GM19455 (cell line): ENCODE measurements around the gene SNX1.
A peak's percentile ranks its signal among the peaks of the same experiment; 100 is the strongest.
"Not testable (repeated sequence)": the region's sequence is repeated elsewhere in the genome, so short reads cannot be mapped to it uniquely, and the experiment has no call there.

Experiments
- ATAC-seq: cut with Tn5 transposase; IDR thresholded peaks from one replicate; pipeline ENCODE4 v1.9.1; 2021; ENCODE audit not compliant: unreplicated experiment

Gene SNX1

GRCh38 chr15:64112904-64113303 is 17.1 kb downstream of the SNX1 start:
- ATAC-seq, result no peak

GRCh38 chr15:64117759-64118487 is 22.1 kb downstream of the SNX1 start:
- no peak for ATAC-seq

DNA sequence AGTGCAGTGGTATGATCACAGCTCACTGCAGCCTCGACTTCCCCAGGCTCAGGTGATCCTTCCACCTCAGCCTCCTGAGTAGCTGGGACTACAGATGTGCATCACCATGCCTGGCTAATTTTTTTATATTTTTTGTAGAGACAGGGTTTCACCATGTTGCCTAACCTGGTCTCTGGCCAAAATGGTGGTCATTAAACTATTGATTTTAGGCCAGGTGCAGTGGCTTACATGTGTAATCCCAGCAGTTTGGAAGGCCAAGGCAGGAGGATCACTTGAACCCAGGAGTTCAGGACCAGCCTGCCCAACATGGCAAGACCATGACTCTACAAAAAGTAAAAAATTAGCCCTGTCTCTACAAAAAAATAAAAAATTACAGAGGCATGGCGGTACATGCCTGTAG is 24.5 kb downstream of the SNX1 start:
- ATAC-seq, result not testable (repeated sequence)

DNA sequence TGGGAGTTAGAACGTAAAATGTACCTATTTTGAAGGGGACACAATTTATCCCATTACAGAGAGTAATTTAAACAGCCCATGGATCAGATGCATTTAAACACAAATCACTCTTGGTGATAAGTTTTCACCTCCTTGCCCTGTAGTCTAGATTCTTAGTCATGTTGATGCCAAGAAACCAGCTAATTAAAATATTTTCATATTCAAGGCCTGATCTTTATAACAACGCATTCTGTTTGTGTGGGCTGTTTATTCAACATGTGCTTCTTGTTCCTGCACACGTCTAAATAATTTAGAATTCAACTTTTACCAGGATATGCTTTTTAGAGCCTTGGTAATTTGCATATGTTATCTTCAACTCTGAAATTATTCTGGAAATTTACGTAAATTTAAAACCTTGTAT is 25.8 kb downstream of the SNX1 start:
- ATAC-seq, result no peak

DNA sequence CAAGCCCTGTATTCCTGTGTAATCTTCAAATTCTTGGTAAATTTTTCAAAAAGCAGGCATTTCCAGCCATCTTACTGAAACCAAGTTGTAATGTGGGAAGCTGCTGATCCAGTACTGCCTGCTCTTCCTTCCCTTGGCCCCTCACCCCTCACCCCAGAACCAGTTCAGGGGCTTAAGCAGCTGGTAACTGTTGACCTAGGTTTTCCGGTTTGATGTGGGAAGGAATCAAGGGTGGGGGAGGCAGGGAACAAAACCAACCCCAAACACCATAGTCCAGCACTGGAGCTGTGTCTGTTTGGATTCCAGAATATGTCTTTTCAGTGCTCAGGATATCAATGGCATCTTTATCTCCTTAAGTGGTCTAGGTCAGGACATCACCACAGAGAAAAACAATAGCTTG is 26.7 kb downstream of the SNX1 start:
- ATAC-seq, result no peak

GRCh38 chr15:64122936-64123351 is 27.2 kb downstream of the SNX1 start:
- ATAC-seq, result no peak

DNA sequence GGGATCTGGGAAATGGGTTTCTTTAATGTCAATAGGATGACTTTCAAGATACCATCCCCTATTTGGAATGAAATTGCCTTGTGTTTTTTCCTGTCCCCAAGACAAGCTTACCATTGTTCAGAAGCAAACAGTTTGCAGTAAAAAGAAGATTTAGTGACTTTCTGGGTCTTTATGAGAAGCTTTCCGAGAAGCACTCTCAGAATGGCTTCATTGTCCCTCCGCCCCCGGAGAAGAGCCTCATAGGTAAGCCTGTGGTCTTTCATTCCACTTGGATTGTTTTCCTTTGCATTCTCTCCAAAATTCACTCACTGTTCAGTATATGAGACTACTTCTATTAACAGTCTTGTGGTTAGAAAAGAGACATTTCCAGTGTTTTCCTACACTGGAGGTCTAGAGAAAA is 30.2 kb downstream of the SNX1 start:
- no peak for ATAC-seq

DNA sequence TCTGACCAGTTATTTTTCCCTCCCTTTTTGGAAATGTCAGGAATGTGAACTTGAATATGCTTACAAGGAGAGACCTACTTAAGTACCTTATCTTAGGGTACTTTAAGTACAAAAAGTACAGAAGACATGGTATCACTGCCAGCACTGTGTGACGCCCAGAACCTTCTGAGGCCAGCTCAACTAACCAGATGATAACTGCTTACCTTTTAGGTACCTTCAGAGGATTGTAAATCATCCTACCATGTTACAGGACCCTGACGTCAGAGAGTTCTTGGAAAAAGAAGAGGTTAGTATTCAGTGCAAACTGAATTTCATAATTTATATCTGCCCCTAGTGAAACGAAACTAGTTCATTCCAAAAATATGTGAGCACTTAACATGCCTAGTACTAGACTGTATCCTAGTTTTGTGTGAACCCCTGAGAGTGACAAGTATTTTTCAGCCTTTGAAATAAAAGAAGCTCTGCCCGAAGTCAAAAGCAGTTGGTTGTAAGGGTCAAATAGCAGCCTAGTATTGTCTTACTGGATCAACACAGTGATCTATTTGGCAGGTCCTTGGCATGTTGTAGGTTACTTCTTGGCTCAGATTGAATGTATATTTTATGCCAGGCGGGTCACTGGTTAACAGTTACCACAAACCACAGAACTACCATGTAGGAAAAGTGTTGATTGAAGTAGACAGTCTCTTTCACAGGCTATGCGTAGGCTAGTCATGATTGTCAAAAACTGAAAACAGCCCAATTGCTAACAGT is 31.9 kb downstream of the SNX1 start:
- no peak for ATAC-seq

GRCh38 chr15:64130159-64130558 is 34.4 kb downstream of the SNX1 start:
- ATAC-seq, result no peak

DNA sequence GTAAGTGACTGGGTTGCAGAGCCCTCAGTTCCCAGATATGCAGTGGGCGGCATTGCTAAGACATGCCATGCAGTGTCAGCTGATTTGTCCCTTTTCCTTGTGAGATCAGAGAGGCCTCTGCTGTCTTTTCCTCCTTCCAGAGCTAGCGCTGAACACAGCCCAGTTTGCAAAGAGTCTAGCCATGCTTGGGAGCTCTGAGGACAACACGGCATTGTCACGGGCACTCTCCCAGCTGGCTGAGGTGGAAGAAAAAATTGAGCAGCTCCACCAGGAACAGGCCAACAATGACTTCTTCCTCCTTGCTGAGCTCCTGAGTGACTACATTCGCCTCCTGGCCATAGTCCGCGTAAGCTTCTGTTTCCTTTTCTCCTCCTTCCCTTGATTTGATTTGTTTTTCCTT is 35.8 kb downstream of the SNX1 start:
- ATAC-seq, result no peak

GRCh38 chr15:64132217-64132616 is 36.4 kb downstream of the SNX1 start:
- ATAC-seq, result no peak

DNA sequence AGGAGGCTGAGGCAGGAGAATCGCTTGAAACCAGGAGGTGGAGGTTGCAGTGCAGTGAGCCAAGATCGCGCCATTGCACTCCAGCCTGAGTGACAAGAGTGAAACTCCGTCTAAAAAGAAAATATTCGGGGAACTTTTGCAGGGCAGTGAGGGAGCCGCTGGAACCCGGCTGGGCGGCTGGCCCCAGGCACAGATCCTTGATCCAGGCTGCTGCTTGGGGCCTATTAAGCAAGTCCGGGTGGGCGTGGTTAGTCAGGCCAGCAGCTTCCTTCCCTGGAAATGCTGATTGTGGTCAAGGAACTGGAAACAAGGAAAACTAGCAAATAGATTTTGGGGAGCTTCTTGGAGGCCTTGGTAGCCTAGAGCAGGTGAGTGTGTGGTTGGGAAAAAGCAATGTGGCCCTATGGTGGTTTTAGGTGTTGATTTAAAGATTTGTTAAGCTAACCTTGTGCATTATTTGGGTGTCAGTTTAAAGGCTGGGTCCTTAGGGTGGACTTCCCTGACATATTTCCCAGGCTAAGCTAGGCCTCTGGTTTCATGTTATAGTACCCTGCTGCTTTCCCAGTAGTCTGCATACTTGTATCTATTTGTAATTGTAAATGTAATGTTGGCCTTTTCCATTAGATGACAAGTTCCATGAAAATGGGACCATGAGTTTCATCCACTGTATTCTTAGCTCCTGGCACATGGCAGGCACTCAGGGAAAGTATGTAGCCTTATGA is 38.0 kb downstream of the SNX1 start:
- ATAC-seq, result no peak

DNA sequence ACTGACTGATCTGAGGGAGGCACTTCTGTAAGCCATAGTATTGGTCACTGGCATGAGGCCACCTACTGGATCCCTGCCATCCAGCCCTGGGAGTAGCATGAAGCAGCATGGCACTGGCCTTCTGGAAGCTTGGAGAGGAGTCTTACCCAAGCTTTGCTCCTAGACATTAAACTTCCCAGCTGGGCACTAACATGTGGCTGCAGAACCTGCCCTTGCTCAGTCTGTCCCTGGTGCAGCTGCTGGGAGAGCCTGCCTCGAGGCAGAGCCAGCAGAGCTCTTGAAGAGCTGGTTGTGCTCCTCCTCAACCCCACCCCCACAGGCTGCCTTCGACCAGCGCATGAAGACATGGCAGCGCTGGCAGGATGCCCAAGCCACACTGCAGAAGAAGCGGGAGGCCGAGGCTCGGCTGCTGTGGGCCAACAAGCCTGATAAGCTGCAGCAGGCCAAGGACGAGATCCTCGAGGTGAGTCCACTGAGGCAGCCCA is 38.6 kb downstream of the SNX1 start:
- no peak for ATAC-seq

DNA sequence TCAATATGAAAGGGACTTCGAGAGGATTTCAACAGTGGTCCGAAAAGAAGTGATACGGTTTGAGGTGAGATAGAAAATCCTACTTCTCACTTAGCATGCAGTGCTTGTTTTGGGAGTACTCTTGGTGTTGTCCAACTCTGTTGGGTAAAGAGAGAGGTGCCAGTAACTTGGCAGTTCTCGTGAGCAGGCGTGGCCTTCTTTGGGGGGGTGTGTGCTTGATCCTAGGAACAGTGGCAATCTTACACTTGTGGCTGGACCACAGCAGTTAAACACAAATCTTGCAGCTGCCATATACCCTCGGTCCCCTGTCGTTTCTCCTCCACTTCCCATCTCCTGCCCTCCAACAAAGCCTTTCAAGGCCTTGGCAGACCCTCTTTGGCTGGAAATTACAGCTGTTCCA is 40.6 kb downstream of the SNX1 start:
- no peak for ATAC-seq

DNA sequence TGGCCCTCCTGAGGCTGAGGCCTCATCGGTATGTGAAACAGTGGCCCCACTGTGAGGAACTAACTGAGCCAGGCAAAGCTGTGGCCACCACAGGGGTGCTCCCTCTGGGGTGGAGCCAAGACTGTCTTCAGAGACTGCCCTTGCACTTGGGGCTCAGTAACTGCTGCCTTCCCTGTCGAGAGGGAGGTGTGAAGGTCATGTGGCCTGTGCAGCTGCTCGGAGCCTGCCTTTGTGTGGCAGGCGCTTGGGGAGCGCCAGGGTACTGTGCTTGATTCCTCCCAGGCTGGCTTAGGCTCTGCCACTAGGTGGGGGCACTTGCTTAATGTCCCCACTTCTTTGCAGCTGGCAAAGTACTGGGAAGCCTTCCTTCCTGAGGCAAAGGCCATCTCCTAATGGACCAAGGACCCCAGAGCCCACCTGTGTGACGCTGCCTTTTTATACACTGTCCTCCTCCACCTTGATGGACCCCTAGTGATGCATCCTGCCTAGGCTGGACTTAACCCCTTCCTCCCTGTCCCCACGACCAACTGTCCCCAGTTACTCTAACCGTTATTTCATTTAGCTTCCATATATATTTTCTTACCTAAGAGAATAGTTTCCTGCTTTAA is 41.5 kb downstream of the SNX1 start:
- no peak for ATAC-seq

DNA sequence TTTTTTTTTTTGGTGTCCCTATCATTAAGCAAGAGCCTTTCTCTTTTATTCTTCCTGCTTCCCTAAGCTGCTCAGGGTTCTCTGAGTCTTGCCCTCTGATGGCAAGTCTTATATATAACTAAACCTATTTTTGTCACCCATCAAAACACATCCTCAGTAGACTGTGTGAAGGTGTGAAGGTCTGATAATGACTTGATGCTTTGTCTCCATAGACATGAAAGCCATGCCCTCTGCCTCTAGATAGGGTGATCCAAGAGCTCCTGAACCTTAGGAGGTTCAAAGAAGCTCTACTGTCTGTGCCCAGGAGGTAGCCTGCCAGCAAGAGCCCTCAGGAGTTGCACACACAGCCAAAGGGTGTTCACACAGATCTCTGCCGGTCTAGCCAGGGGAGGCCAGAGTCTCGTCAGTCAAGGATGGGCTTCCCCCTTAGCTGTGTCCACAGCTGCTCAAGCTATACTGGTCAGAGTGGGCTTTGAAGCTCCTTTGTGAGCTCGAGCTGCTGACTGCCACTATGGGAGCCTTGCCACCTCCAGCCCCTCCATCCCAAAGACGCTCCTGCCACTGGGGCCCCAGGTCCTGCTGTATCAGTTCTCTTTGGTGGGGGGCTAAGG is 42.7 kb downstream of the SNX1 start:
- ATAC-seq, result no peak

DNA sequence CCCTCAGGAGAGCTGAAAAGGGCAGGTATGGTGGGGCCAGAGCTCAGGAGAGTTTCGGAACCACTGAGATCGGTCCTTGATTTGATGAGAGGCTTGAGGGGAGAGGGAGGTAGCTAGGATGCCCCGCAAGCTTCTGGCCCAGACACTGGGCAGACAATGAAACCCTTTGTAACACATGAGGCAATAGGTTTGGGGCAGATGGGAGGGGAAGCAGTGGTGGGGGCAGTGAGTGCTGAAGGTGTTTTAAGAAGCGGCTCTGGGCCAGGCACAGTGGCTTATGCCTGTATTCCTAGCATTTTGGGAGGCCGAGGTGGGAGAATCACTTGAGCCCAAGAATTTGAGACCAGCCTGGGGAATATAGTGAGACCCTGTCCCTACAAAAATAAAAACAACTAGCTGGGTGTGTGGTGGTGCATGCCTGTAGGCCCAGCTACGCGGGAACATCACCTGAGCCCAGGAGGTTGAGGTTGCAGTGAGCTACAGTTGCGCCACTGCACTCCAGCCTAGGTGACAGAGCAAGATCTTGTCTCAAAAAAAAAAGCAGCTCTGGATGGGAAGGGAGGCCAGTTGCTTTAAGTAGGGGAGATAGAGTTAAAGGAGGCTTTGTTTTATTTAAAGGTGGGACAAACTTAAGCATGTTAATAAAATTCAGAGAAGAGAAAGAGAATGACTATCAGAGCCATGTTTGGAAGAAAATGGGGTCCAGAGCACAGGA is 46.2 kb downstream of the SNX1 start:
- no peak for ATAC-seq

- no peak for ATAC-seq
Measured at GRCh38 chr15:64143276-64143675, 47.5 kb downstream of the SNX1 start.

- ATAC-seq, result no peak
Measured at GRCh38 chr15:64144192-64144564, 48.4 kb downstream of the SNX1 start.

DNA sequence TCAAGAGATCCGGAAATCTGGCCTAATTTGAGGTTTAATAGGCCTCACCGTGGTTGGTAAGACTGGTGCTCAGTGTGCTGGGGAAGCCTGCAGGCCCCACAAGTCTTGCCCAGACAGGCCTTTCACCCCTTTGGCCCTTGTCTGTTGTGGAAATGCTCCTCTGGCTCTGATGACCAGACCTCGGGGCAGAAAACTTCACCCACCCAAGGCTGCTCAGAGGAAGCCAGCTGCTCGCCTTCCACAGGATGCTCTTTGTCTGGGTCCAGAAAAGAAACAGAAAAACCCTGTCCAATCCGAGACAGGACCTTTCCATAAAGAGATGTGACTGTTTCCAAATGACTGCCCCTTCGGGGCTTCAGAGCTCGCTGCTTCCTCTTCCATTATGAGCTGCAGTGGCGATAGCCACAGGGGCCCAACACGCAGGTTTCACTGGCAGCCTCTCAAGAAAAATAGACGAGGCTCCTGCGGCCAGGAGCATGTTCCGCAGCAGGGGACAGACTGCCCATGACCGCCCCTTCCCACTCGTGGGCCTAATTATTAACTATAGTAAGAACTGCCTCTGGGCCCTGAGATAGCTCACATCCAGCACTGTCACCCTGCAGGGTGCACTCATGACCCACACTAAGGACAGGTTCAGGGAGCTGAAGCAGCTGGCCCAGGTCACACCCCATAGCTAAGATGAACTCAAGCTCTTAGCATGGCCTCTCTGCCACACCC is 48.9 kb downstream of the SNX1 start:
- peak; percentile 59 for ATAC-seq
